CD14-positive monocyte (primary cell): ENCODE results near the gene ZEB2. TPM values are rescaled to one million over a fixed set of nuclear protein-coding genes. Genes with fewer than 3 reads are reported as not detected.

ENCODE experiments used
- DNase-seq, 3 donors: peaks; one replicate each; pipeline ENCODE4 v3.0.0-alpha.2; 2011 to 2022
- H2AFZ ChIP-seq: 2 replicates; pipeline ENCODE4 v1.6.0; 2012; ENCODE audit warnings: mild to moderate bottlenecking, low read depth, low read length, inconsistent platforms; ENCODE audit not compliant: insufficient read depth, poor library complexity, severe bottlenecking
- H3K27ac ChIP-seq, 2 donors: 1 replicate in 1 of 2; 2 replicates in 1 of 2; pipeline ENCODE4 v1.5.1; 2012 to 2013; ENCODE audit warnings: low read length in 2 of 2, control low read depth in 1 of 2, inconsistent platforms in 1 of 2, low read depth in 1 of 2, mild to moderate bottlenecking in 1 of 2
- H3K27me3 ChIP-seq, 2 donors: one replicate each; pipeline versions ENCODE4 v1.6.0 to v1.6.1; 2011 to 2013; ENCODE audit warnings: low read length in 2 of 2; ENCODE audit not compliant: control insufficient read depth in 2 of 2, insufficient read depth in 2 of 2
- H3K36me3 ChIP-seq, 2 donors: replicated peaks in 1 of 2; 1 replicate in 1 of 2; 2 replicates in 1 of 2; pipeline versions ENCODE4 v1.5.1 to v1.6.1; 2012 to 2013; ENCODE audit warnings: low read length in 2 of 2, control low read depth in 1 of 2, inconsistent platforms in 1 of 2, mild to moderate bottlenecking in 1 of 2; ENCODE audit not compliant: insufficient read depth in 2 of 2, control insufficient read depth in 1 of 2
- H3K4me1 ChIP-seq, 2 donors: 1 replicate in 1 of 2; 2 replicates in 1 of 2; pipeline versions ENCODE4 v1.5.1 to v1.6.1; 2012 to 2013; ENCODE audit warnings: low read length in 2 of 2, control low read depth in 1 of 2, inconsistent platforms in 1 of 2, mild to moderate bottlenecking in 1 of 2, moderate library complexity in 1 of 2; ENCODE audit not compliant: insufficient read depth in 2 of 2, control insufficient read depth in 1 of 2
- H3K4me2 ChIP-seq: replicated peaks from 2 replicates; pipeline ENCODE3; 2012; ENCODE audit warnings: low read length, moderate library complexity, mild to moderate bottlenecking; ENCODE audit not compliant: poor library complexity, severe bottlenecking; ENCODE audit errors: extremely low read depth
- H3K4me3 ChIP-seq, 3 experiments: fragments of 200-600 bp in 1 of 3; sonication (generic) in 1 of 3; replicated peaks in 1 of 3; 1 replicate in 2 of 3; 2 replicates in 1 of 3; pipeline ENCODE4 v1.5.1; 2011 to 2013; ENCODE audit warnings: low read length in 3 of 3, mild to moderate bottlenecking in 3 of 3, control low read depth in 2 of 3, low read depth in 2 of 3, inconsistent platforms in 1 of 3, moderate library complexity in 1 of 3
- H3K79me2 ChIP-seq: 2 replicates; pipeline ENCODE4 v1.6.0; 2012; ENCODE audit warnings: mild to moderate bottlenecking, control low read depth, inconsistent platforms, low read length, moderate library complexity; ENCODE audit not compliant: insufficient read depth
- H3K9ac ChIP-seq: 2 replicates; pipeline ENCODE4 v1.6.0; 2017; ENCODE audit warnings: low read length, mild to moderate bottlenecking; ENCODE audit not compliant: insufficient read depth, poor library complexity, severe bottlenecking
- H3K9me3 ChIP-seq, 2 donors: replicated peaks in 1 of 2; 1 replicate in 1 of 2; 2 replicates in 1 of 2; pipeline versions ENCODE4 v1.5.1 to v1.6.1; 2012 to 2013; ENCODE audit warnings: low read length in 2 of 2, control low read depth in 1 of 2; ENCODE audit not compliant: control insufficient read depth in 1 of 2, insufficient read depth in 1 of 2
- H4K20me1 ChIP-seq: 2 replicates; pipeline ENCODE4 v1.6.0; 2012; ENCODE audit warnings: mild to moderate bottlenecking, low read length, control low read depth, moderate library complexity; ENCODE audit not compliant: insufficient read depth
- H3K27ac Mint-ChIP-seq, 7 donors: one replicate each; pipeline ENCODE4 v1.8.0; 2020; ENCODE audit warnings: mild to moderate bottlenecking in 7 of 7, mixed read lengths in 7 of 7, moderate library complexity in 6 of 7, inconsistent platforms in 2 of 7
- H3K27me3 Mint-ChIP-seq, 3 donors: one replicate each; pipeline ENCODE4 v1.8.0; 2021 to 2022; ENCODE audit warnings: low read depth in 3 of 3, mild to moderate bottlenecking in 3 of 3, mixed read lengths in 3 of 3, moderate library complexity in 3 of 3, inconsistent platforms in 1 of 3
- H3K36me3 Mint-ChIP-seq, 2 donors: one replicate each; pipeline ENCODE4 v1.8.0; 2020; ENCODE audit warnings: mixed read lengths in 2 of 2, inconsistent platforms in 1 of 2, mild to moderate bottlenecking in 1 of 2
- H3K4me1 Mint-ChIP-seq: one replicate; pipeline ENCODE4 v1.8.0; 2020; ENCODE audit warnings: mild to moderate bottlenecking, mixed read lengths
- H3K4me3 Mint-ChIP-seq, 2 donors: one replicate each; pipeline ENCODE4 v1.8.0; 2020; ENCODE audit warnings: mild to moderate bottlenecking in 2 of 2, mixed read lengths in 2 of 2, moderate library complexity in 1 of 2
- H3K9me3 Mint-ChIP-seq, 7 donors: one replicate each; pipeline ENCODE4 v1.8.0; 2020 to 2022; ENCODE audit warnings: mixed read lengths in 7 of 7, mild to moderate bottlenecking in 6 of 7, moderate library complexity in 6 of 7, inconsistent platforms in 2 of 7
- CTCF ChIP-seq: fragments of 200-600 bp; IDR thresholded peaks from one replicate; pipeline ENCODE4 v1.8.0; 2022; ENCODE audit warnings: antibody characterized with exemption, mild to moderate bottlenecking
- WGBS: methylation state at CpG from one replicate; pipeline ENCODE4 v1.1.5; 2013; ENCODE audit warnings: missing lambda C conversion rate; ENCODE audit not compliant: insufficient coverage; 5-methylcytosine and 5-hydroxymethylcytosine counted together
- intact Hi-C, 2 donors: fragments of 100-400 bp; cut with micrococcal nuclease; formaldehyde crosslinking; loops; one replicate each; pipeline versions ENCODE4 v1.15.0 to v1.15.1; 2023
- polyA plus RNA-seq, 3 donors: library from polyadenylated mRNA; depleted of rRNA in 1 of 3; unstranded in 2 of 3; stranded (reverse) in 1 of 3; fragments of 300-500 nt in 2 of 3; fragments of >200 nt in 1 of 3; fragmentation: Illumina TruSeq in 2 of 3; gene quantifications; 1 replicate in 2 of 3; 2 replicates in 1 of 3; pipeline ENCODE4 v1.2.3, GENCODE V29; 2012 to 2021

The ZEB2 gene
- polyA plus RNA-seq, 3 donors: 76.8 to 325 (median 93.8) TPM

- no peak overlapping the region for H2AFZ ChIP-seq
- H3K27ac ChIP-seq: peak overlapping the region; percentile 95 to 99
- Mint-ChIP-seq H3K27me3 (no peaks in the 10 kb centered on the region), H3K9me3 (peaks cover 0 to 8% (median 2%) of the 10 kb centered on the region in 7 donors), H3K4me3 (peak overlapping the region; percentile 97 to 99), H3K27ac (peak overlapping the region in 6 of 7 donors; percentile 97 to 100 (median 98)), H3K4me1 (peaks cover 59% of the 10 kb centered on the region), H3K36me3 (peaks cover 80 to 81% of the 10 kb centered on the region in 2 donors)
- peaks cover 53 to 58% of the 10 kb centered on the region in 2 donors for H3K4me1 ChIP-seq
- peak overlapping the region; percentile 94 for H3K4me2 ChIP-seq
- peak overlapping the region; percentile 75 to 100 (median 99) for H3K4me3 ChIP-seq
- no peak for TF ChIP-seq CTCF
- peaks cover 86% of the 10 kb centered on the region for H4K20me1 ChIP-seq
- no peaks in the 10 kb centered on the region for H3K9me3 ChIP-seq
- no peaks in the 10 kb centered on the region for H3K27me3 ChIP-seq
- H3K9ac ChIP-seq: peak overlapping the region; percentile 99
- peaks cover 100% of the 10 kb centered on the region for H3K79me2 ChIP-seq
- 19% methylated on average over 8 of the region's 18 CpGs for whole genome bisulfite sequencing
- peaks cover 53 to 69% of the 10 kb centered on the region in 2 donors for H3K36me3 ChIP-seq
- peak; percentile 57 to 84 (median 74) for DNase-seq
- intact Hi-C loops: no loop called here
These were observed 6.4 kb downstream of the ZEB2 start for GRCh38 chr2:144513388-144514101.

GRCh38 chr2:144512891-144513351 is 7.0 kb downstream of the ZEB2 start:
- Mint-ChIP-seq H3K36me3 (peaks cover 87% of the 10 kb centered on the region in 2 donors), H3K9me3 (peaks cover 0 to 8% (median 2%) of the 10 kb centered on the region in 7 donors), H3K4me1 (peaks cover 65% of the 10 kb centered on the region), H3K27ac (peak overlapping the region in 6 of 7 donors; percentile 97 to 100 (median 98)), H3K4me3 (peak overlapping the region; percentile 97 to 99), H3K27me3 (no peaks in the 10 kb centered on the region)
- no peak overlapping the region for H2AFZ ChIP-seq
- H3K79me2 ChIP-seq: peaks cover 100% of the 10 kb centered on the region
- H3K9me3 ChIP-seq: no peaks in the 10 kb centered on the region
- DNase-seq: peak in 1 of 3 donors; percentile 35
- intact Hi-C loops: no loop called here
- peak overlapping the region; percentile 99 for H3K9ac ChIP-seq
- H4K20me1 ChIP-seq: peaks cover 93% of the 10 kb centered on the region
- H3K36me3 ChIP-seq: peaks cover 56 to 72% of the 10 kb centered on the region in 2 donors
- peaks cover 59 to 64% of the 10 kb centered on the region in 2 donors for H3K4me1 ChIP-seq
- WGBS: no CpG with 5 or more reads among the region's 5 CpGs
- peak overlapping the region; percentile 94 for H3K4me2 ChIP-seq
- no peaks in the 10 kb centered on the region for H3K27me3 ChIP-seq
- peak overlapping the region; percentile 75 to 100 (median 99) for H3K4me3 ChIP-seq
- no peak for TF ChIP-seq CTCF
- peak overlapping the region; percentile 95 to 99 for H3K27ac ChIP-seq
